Natural killer cell (primary cell): Measurements from ENCODE around the gene PDZRN3. TPM values are rescaled to one million over a fixed set of nuclear protein-coding genes. Genes with fewer than 3 reads are reported as not detected.

Source experiments
- ATAC-seq, 3 donors: fragments of 150-1000 bp in 2 of 3; fragments of 200-7000 bp in 1 of 3; cut with Tn5 transposase; 1 replicate in 1 of 3; 2 replicates in 2 of 3; pipeline ENCODE4 v1.10.0; 2021; ENCODE audit warnings: mild to moderate bottlenecking in 2 of 3, moderate library complexity in 2 of 3
- DNase-seq, 2 donors: peaks; one replicate each; pipeline versions ENCODE4 v3.0.0 to v3.0.0-alpha.2; 2013 to 2021; ENCODE audit warnings: mixed read lengths in 1 of 2
- H3K27ac ChIP-seq: one replicate; pipeline ENCODE4 v1.5.1; 2013; ENCODE audit warnings: mild to moderate bottlenecking, low read length
- H3K27me3 ChIP-seq: one replicate; pipeline ENCODE4 v1.6.1; 2013; ENCODE audit warnings: low read length; ENCODE audit not compliant: control insufficient read depth, insufficient read depth
- H3K36me3 ChIP-seq: one replicate; pipeline ENCODE4 v1.6.1; 2013; ENCODE audit warnings: low read length; ENCODE audit not compliant: control insufficient read depth, insufficient read depth
- H3K4me1 ChIP-seq: one replicate; pipeline ENCODE4 v1.6.1; 2013; ENCODE audit warnings: low read length; ENCODE audit not compliant: control insufficient read depth, insufficient read depth
- H3K4me3 ChIP-seq: one replicate; pipeline ENCODE4 v1.5.1; 2013; ENCODE audit warnings: low read length
- H3K9me3 ChIP-seq: one replicate; pipeline ENCODE4 v1.6.1; 2013; ENCODE audit warnings: low read length; ENCODE audit not compliant: control insufficient read depth, insufficient read depth
- H3K27ac Mint-ChIP-seq, 2 donors: one replicate each; pipeline ENCODE4 v1.8.0; 2022; ENCODE audit warnings: mild to moderate bottlenecking in 2 of 2, mixed read lengths in 2 of 2, moderate library complexity in 1 of 2
- H3K27me3 Mint-ChIP-seq, 2 donors: one replicate each; pipeline ENCODE4 v1.8.0; 2022; ENCODE audit warnings: low read depth in 2 of 2, mixed read lengths in 2 of 2
- H3K36me3 Mint-ChIP-seq: one replicate; pipeline ENCODE4 v1.8.0; 2022; ENCODE audit warnings: mixed read lengths
- H3K4me1 Mint-ChIP-seq, 2 donors: one replicate each; pipeline ENCODE4 v1.8.0; 2022; ENCODE audit warnings: mixed read lengths in 2 of 2
- H3K4me3 Mint-ChIP-seq: one replicate; pipeline ENCODE4 v1.8.0; 2022; ENCODE audit warnings: mild to moderate bottlenecking, moderate library complexity, mixed read lengths
- H3K9me3 Mint-ChIP-seq, 2 donors: one replicate each; pipeline ENCODE4 v1.8.0; 2022; ENCODE audit warnings: mixed read lengths in 2 of 2
- WGBS: methylation state at CpG from one replicate; pipeline ENCODE4 v1.1.7; 2013; ENCODE audit warnings: missing lambda C conversion rate; ENCODE audit not compliant: insufficient coverage; 5-methylcytosine and 5-hydroxymethylcytosine counted together
- intact Hi-C: fragments of 100-400 bp; cut with micrococcal nuclease; formaldehyde crosslinking; loops from one replicate; pipeline ENCODE4 v1.14.2; 2022
- total RNA-seq, 4 donors: library from RNA; stranded (reverse); fragments of 120-200 nt in 1 of 4; gene quantifications; one replicate each; pipeline versions ENCODE4 v1.2.3 to v1.2.4, GENCODE V29; 2013 to 2022
- TF ChIP-seq, protein P1 (sequence below): fragments of 200-600 bp; IDR thresholded peaks from one replicate; pipeline ENCODE4 v1.8.0; 2022; ENCODE audit warnings: antibody characterized with exemption

Gene PDZRN3
- total RNA-seq: not detected
- total RNA-seq (2013): not detected

DNA sequence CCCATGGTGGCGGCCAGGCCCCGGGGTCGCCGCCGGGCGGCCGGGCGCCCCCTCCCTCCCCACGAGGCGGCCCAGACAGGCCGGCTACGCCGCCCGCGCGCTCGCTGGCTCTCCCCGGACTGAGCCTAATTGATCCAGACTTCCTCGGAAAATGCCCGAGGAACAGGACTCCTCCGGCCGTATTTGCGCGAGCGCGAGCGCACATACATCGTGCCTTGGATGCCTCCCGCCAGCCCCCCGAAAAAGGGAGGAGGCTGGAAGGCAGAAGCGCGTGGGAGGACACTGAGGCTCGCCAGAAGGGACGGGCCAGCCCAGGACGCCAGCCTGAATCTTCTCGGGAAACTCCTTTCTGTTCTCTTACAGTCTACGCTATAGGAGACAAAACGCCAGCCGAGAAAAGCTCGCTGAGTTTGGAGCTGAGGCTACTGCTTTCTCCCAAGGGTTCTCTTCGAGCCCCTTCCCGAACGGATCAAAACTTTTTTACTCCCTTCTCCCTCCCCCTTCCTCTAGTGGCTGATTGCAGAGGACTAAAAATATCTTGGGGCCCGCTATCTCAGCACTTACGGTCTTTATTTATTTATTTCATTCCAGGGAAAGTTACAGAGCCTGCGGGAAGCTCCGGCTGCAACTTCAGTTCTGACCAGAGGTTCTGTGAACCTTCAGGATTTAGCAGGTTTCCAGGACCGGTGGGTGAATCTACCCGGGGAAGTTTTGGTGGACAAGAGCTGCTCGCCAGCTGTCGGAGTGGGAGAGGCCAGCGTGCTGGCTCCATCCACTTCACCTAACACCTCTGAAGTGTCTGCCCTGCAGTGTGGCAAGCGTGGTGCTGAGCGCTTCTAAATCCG, at the start of gene PDZRN3:
TSS of gene PDZRN3 (minus strand) at position 121 of the 845 bp plus-strand sequence.
- H3K27ac Mint-ChIP-seq: no peak within 1 kb of the TSS
- no peak within 1 kb of the TSS for H3K4me3 ChIP-seq
- intact Hi-C loops: no loop called here
- no peak for DNase-seq
- no peaks in the 10 kb centered on the region for H3K4me1 ChIP-seq
- no peak within 1 kb of the TSS for H3K27ac ChIP-seq
- H3K36me3 ChIP-seq: no peaks in the 10 kb centered on the region
- H3K27me3 Mint-ChIP-seq: peaks cover 0 to 12% of the 10 kb centered on the region in 2 donors
- no peaks in the 10 kb centered on the region for H3K9me3 Mint-ChIP-seq
- H3K27me3 ChIP-seq: peaks cover 3% of the 10 kb centered on the region
- H3K9me3 ChIP-seq: no peaks in the 10 kb centered on the region
- ATAC-seq: no peak
- 10% methylated on average over 55 of the region's 55 CpGs for WGBS
- no peaks in the 10 kb centered on the region for H3K4me1 Mint-ChIP-seq
- H3K36me3 Mint-ChIP-seq: no peaks in the 10 kb centered on the region
- no peak within 1 kb of the TSS for H3K4me3 Mint-ChIP-seq
- TF ChIP-seq, protein P1, sequence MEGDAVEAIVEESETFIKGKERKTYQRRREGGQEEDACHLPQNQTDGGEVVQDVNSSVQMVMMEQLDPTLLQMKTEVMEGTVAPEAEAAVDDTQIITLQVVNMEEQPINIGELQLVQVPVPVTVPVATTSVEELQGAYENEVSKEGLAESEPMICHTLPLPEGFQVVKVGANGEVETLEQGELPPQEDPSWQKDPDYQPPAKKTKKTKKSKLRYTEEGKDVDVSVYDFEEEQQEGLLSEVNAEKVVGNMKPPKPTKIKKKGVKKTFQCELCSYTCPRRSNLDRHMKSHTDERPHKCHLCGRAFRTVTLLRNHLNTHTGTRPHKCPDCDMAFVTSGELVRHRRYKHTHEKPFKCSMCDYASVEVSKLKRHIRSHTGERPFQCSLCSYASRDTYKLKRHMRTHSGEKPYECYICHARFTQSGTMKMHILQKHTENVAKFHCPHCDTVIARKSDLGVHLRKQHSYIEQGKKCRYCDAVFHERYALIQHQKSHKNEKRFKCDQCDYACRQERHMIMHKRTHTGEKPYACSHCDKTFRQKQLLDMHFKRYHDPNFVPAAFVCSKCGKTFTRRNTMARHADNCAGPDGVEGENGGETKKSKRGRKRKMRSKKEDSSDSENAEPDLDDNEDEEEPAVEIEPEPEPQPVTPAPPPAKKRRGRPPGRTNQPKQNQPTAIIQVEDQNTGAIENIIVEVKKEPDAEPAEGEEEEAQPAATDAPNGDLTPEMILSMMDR: no peak

DNA sequence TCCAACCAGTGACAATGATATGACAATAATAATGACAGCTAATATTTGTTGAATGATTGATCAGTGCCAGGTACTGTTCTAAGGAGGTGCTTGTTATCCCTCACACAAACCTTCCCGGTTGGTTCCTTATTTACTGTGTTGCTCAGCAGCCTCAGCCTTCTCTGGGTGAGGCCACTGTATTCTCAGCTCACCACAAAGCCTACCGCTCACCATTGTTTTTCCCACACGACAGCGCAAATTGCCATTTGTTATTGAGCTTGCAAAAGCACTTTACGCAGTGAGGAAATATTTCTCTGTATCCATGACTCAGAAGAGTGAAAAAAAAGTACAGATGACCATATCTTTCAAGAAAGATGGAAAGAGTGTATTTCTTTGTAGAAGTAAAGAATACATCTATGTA, 49.5 kb upstream of the PDZRN3 start:
- Histone ChIP-seq H3K36me3 (no peaks in the 10 kb centered on the region), H3K27ac (no peak overlapping the region), H3K4me1 (no peaks in the 10 kb centered on the region), H3K27me3 (no peaks in the 10 kb centered on the region), H3K9me3 (no peaks in the 10 kb centered on the region), H3K4me3 (no peak overlapping the region)
- Mint-ChIP-seq H3K9me3 (peaks cover 7 to 8% of the 10 kb centered on the region in 2 donors), H3K4me1 (no peaks in the 10 kb centered on the region), H3K4me3 (no peak overlapping the region), H3K27ac (no peak overlapping the region), H3K27me3 (no peaks in the 10 kb centered on the region), H3K36me3 (no peaks in the 10 kb centered on the region)
- 65% methylated on average over 5 of the region's 5 CpGs for WGBS
- intact Hi-C loops: no loop called here
- DNase-seq (no peak), ATAC-seq (no peak)
- TF ChIP-seq, protein P1: no peak

DNA sequence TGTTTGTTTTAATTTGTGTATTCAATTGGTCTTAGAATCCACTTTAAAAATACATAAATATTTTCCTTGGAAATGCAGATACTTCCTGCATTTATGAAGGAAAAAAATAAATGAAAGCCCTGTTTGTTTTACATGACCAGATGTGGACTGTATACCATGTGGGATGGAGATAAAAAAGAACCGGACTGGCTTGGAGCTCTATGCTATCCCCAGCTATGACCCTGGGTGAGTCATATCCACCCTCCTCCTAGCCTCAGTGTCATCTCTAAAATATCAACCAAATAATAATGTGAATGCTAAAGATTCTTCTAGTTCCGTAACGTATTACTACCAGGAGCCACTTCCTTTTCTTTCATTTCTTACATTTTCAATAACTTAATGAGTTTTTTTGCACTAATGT, 44.5 kb upstream of the PDZRN3 start:
- 85% methylated on average over 2 of the region's 3 CpGs for WGBS
- Mint-ChIP-seq H3K4me1 (no peaks in the 10 kb centered on the region), H3K36me3 (no peaks in the 10 kb centered on the region), H3K9me3 (peaks cover 4 to 12% of the 10 kb centered on the region in 2 donors), H3K27ac (no peak overlapping the region), H3K4me3 (no peak overlapping the region), H3K27me3 (no peaks in the 10 kb centered on the region)
- TF ChIP-seq, protein P1: no peak
- no peaks in the 10 kb centered on the region for H3K36me3 ChIP-seq
- ATAC-seq (no peak), DNase-seq (no peak)
- no peaks in the 10 kb centered on the region for H3K9me3 ChIP-seq
- H3K27me3 ChIP-seq: no peaks in the 10 kb centered on the region
- intact Hi-C loops: no loop called here
- no peak overlapping the region for H3K4me3 ChIP-seq
- H3K27ac ChIP-seq: no peak overlapping the region
- H3K4me1 ChIP-seq: no peaks in the 10 kb centered on the region
